Right lobe of liver (tissue), 6 donors: ENCODE measurements around the gene NFXL1. TPM values are rescaled to one million over a fixed set of nuclear protein-coding genes. Genes with fewer than 3 reads are reported as not detected.

Source experiments
- ATAC-seq, 4 donors: fragments of 200-7000 bp; cut with Tn5 transposase; one replicate each; pipeline ENCODE4 v1.9.1; 2020; ENCODE audit warnings: mild to moderate bottlenecking in 4 of 4, moderate library complexity in 4 of 4
- DNase-seq, 3 donors: peaks; one replicate each; pipeline ENCODE4 v3.0.0-alpha.2; 2020
- H3K27ac ChIP-seq, 3 donors: fragments of 200-600 bp; one replicate each; pipeline ENCODE4 v1.8.0; 2022
- H3K27me3 ChIP-seq, 2 donors: fragments of 200-600 bp; one replicate each; pipeline ENCODE4 v1.8.0; 2022
- H3K36me3 ChIP-seq, 4 donors: fragments of 200-600 bp; sonication (generic) in 1 of 4; one replicate each; pipeline versions ENCODE4 v1.5.1 to v1.8.0; 2017 to 2022; ENCODE audit warnings: control low read depth in 1 of 4
- H3K4me1 ChIP-seq, 4 donors: fragments of 200-600 bp; sonication (generic) in 1 of 4; one replicate each; pipeline versions ENCODE4 v1.5.1 to v1.8.0; 2017 to 2022; ENCODE audit warnings: control low read depth in 1 of 4
- H3K4me3 ChIP-seq, 3 donors: fragments of 200-600 bp; one replicate each; pipeline ENCODE4 v1.8.0; 2022
- H3K9me3 ChIP-seq, 4 donors: fragments of 200-600 bp; sonication (generic) in 1 of 4; one replicate each; pipeline versions ENCODE4 v1.5.1 to v1.8.0; 2017 to 2022; ENCODE audit warnings: control low read depth in 1 of 4
- CTCF ChIP-seq, 4 donors: fragments of 200-600 bp in 3 of 4; fragments of 450-650 bp in 1 of 4; IDR thresholded peaks; one replicate each; pipeline versions ENCODE4 v1.5.1 to v1.8.0; 2016 to 2022; ENCODE audit warnings: antibody characterized with exemption in 4 of 4, mild to moderate bottlenecking in 2 of 4
- POLR2A ChIP-seq: fragments of 450-650 bp; IDR thresholded peaks from one replicate; pipeline ENCODE4 v1.6.1; 2017; ENCODE audit warnings: antibody characterized with exemption, mild to moderate bottlenecking
- WGBS: methylation state at CpG from one replicate; pipeline ENCODE4 v1.1.6; 2018; ENCODE audit warnings: low coverage, low lambda C conversion rate; ENCODE audit not compliant: insufficient coverage; ENCODE audit errors: missing lambda C conversion rate; 5-methylcytosine and 5-hydroxymethylcytosine counted together
- intact Hi-C, 2 donors: fragments of 100-400 bp; cut with DNase I; formaldehyde crosslinking; loops; one replicate each; pipeline versions ENCODE4 v1.11.2 to v1.14.1; 2022
- total RNA-seq, 6 experiments: library from RNA; depleted of rRNA in 2 of 6; stranded (reverse); fragments of >200 nt in 2 of 6; fragmentation: NEBNext Ultra II Directional in 3 of 6; extraction: Animal tissue kit (Norgen Biotek cat#: 25700) in 3 of 6; gene quantifications; one replicate each; pipeline versions ENCODE4 v1.1.0 to v1.2.4, GENCODE V29; 2016 to 2023
- donor health status: DM: no; HTN: yes; CAD: no.
- donor health status: DM: no; HTN: no; CAD: no.
- donor health status: DM: no; HTN: no; CAD: no.
- donor health status: DM: no; HTN: yes; CAD: no.
- donor health status: DM: no; HTN: yes; CAD: no.

NFXL1 gene
- total RNA-seq, 6 experiments from 2014 or later = 4.9 to 11.0 (median 7.9) TPM

- Histone ChIP-seq H3K36me3 (no peaks in the 10 kb centered on the region), H3K4me3 (no peak overlapping the region), H3K4me1 (no peaks in the 10 kb centered on the region), H3K9me3 (no peaks in the 10 kb centered on the region), H3K27ac (no peak overlapping the region), H3K27me3 (no peaks in the 10 kb centered on the region)
- no peak for TF ChIP-seq POLR2A
- TF ChIP-seq CTCF (IDR thresholded peaks at IDR 0.05) = no peak
- ATAC-seq = no peak
- intact Hi-C loops = loop anchor here in 1 of 2 donors (10.0 kb wide), 1 partner anchor 267 kb away; no protein-coding TSS in a partner anchor
- WGBS = 75% methylated on average over 8 of the region's 10 CpGs
- DNase-seq = no peak
Measured at GRCh38 chr4:47942081-47942819, 27.9 kb upstream of the NFXL1 start.

- ATAC-seq (peak in 1 of 4 donors; percentile 22), DNase-seq (no peak)
- Histone ChIP-seq H3K36me3 (no peaks in the 10 kb centered on the region), H3K9me3 (no peaks in the 10 kb centered on the region), H3K27ac (no peak overlapping the region), H3K4me3 (no peak overlapping the region), H3K27me3 (no peaks in the 10 kb centered on the region), H3K4me1 (no peaks in the 10 kb centered on the region)
- no peak for TF ChIP-seq POLR2A
- intact Hi-C loops = no loop called here
- WGBS = 66% methylated on average over 5 of the region's 5 CpGs
Measured at GRCh38 chr4:47939456-47939855, 25.1 kb upstream of the NFXL1 start.

GRCh38 chr4:47936336-47936735 is 22.0 kb upstream of the NFXL1 start:
- intact Hi-C loops = no loop called here
- ATAC-seq (peak in 3 of 4 donors; percentile 42 to 61 (median 48)), DNase-seq (no peak)
- no peaks in the 10 kb centered on the region for H3K9me3 ChIP-seq
- peak overlapping the region in 1 of 3 donors; percentile 26 for H3K27ac ChIP-seq
- no peaks in the 10 kb centered on the region for H3K36me3 ChIP-seq
- 58% methylated on average over 6 of the region's 6 CpGs for WGBS
- no peaks in the 10 kb centered on the region for H3K27me3 ChIP-seq
- H3K4me3 ChIP-seq = no peak overlapping the region
- no peak for TF ChIP-seq CTCF (IDR thresholded peaks at IDR 0.05)
- no peak for TF ChIP-seq POLR2A
- peaks cover 0 to under 1% (median under 1%) of the 10 kb centered on the region in 4 donors for H3K4me1 ChIP-seq

- peak; percentile 49 to 68 (median 62) for TF ChIP-seq CTCF (IDR thresholded peaks at IDR 0.05)
- no peak for TF ChIP-seq POLR2A
- peaks cover 0 to 10% (median 3%) of the 10 kb centered on the region in 4 donors for H3K4me1 ChIP-seq
- no peak overlapping the region for H3K4me3 ChIP-seq
- H3K27ac ChIP-seq = no peak overlapping the region
- no peaks in the 10 kb centered on the region for H3K9me3 ChIP-seq
- intact Hi-C loops = no loop called here
- no peaks in the 10 kb centered on the region for H3K36me3 ChIP-seq
- 2% methylated on average over 4 of the region's 4 CpGs for WGBS
- no peaks in the 10 kb centered on the region for H3K27me3 ChIP-seq
- DNase-seq (no peak), ATAC-seq (peak; percentile 80 to 86 (median 84))
Measured at GRCh38 chr4:47933840-47934239, 19.5 kb upstream of the NFXL1 start.

DNA sequence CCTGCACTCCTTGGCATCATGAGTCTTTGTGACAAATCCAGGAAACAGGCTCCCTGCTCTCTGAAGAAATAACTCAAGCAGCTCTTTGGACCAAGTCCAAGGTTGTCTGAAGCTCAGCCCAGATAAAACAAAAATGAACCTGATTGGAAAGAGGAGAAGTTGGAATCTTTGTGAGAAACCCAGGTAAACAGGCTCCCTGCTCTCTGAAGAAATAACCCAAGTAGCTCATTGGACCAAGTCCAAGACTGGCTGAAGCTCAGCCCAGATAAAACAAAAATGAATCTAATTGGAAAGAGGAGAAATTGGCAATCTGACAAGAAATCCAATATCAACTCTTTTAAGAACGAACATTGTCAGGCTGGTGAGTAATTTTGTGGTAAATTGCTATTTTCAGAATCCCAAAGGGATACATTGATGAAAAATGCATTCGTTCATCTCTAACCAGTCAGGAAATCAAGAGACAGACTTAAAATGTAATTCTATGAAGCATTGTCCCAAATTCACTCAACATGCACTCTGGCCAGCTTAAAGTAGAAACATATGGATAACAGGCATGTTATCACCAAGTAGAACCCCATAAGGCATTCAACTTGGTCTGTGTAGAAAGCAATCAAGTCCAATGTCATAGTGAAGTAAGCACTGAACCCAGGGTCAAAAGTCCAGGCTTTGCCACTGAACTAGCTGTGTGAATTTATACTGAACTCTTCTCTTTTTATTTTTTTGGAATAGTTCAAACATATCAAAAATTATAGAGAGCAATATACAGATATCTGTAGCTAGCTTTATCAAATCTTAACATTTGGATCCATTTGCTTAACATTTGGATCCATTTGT is 16.8 kb upstream of the NFXL1 start:
- DNase-seq = no peak
- Histone ChIP-seq H3K27me3 (no peaks in the 10 kb centered on the region), H3K9me3 (no peaks in the 10 kb centered on the region), H3K4me3 (no peak overlapping the region), H3K27ac (peak overlapping the region in 1 of 3 donors; percentile 15), H3K36me3 (no peaks in the 10 kb centered on the region), H3K4me1 (peaks cover 0 to 13% (median 6%) of the 10 kb centered on the region in 4 donors)
- WGBS = 32% methylated on average over 2 of the region's 2 CpGs
- no peak for TF ChIP-seq POLR2A
- TF ChIP-seq CTCF (IDR thresholded peaks at IDR 0.05) = no peak
- intact Hi-C loops = no loop called here
- peak; percentile 67 to 80 (median 70) for ATAC-seq
